ENCODE results near the gene PRIM2.
"Not testable (repeated sequence)": the region's sequence is repeated elsewhere in the genome, so short reads cannot be mapped to it uniquely, and the experiment has no call there.

- TF ChIP-seq CTCF, POLR2A (IDR thresholded peaks at IDR 0.05): not testable (repeated sequence)
Observed at GRCh38 chr6:57346715-57347114, 29.3 kb downstream of the PRIM2 start.
